ENCODE data around the gene MRPL38.

Gene MRPL38

GRCh38 chr17:75937652-75938051 is 33.0 kb upstream of the MRPL38 start:
- Histone ChIP-seq H3K4me3 (ENCODE audit: low read depth, low read length) (no peak overlapping the region), H3K4ac (ENCODE audit: low read depth, low read length) (no peak overlapping the region), H3K9me3 (ENCODE audit: insufficient read depth, low read depth, low read length) (no peaks in the 10 kb centered on the region), H3K27ac (ENCODE audit: low read depth, low read length) (no peak overlapping the region), H4K91ac (ENCODE audit: low read depth, low read length) (no peak overlapping the region), H3K79me2 (ENCODE audit: control insufficient read depth, insufficient read depth, low read length, poor library complexity) (peaks cover 3% of the 10 kb centered on the region), H3K79me1 (ENCODE audit: low read length) (peaks cover 4% of the 10 kb centered on the region), H2AK5ac (ENCODE audit: low read length) (no peak overlapping the region), H2BK120ac (ENCODE audit: insufficient read depth, low read length, poor library complexity) (no peak overlapping the region), H3K18ac (ENCODE audit: low read length) (no peak overlapping the region), H4K12ac (ENCODE audit: low read depth, low read length) (no peak overlapping the region), H3K9ac (ENCODE audit: low read length) (no peak overlapping the region), H3K27me3 (ENCODE audit: insufficient read depth, low read length) (no peaks in the 10 kb centered on the region), H2BK12ac (ENCODE audit: low read length) (no peak overlapping the region), H2AFZ (ENCODE audit: insufficient read depth, low read length, poor library complexity) (no peak overlapping the region), H3K23ac (ENCODE audit: low read length) (no peak overlapping the region), H2BK5ac (ENCODE audit: low read depth, low read length, poor library complexity) (no peak overlapping the region), H3K14ac (ENCODE audit: low read length) (no peak overlapping the region), H3K36me3 (ENCODE audit: control insufficient read depth in 1 of 2, insufficient read depth in 2 of 2, low read length in 2 of 2) (no peaks in the 10 kb centered on the region), H3K4me1 (ENCODE audit: control insufficient read depth in 1 of 2, insufficient read depth in 2 of 2, low read length in 2 of 2) (peaks cover 0 to 5% of the 10 kb centered on the region in 2 experiments), H3K4me2 (ENCODE audit: low read length) (no peak overlapping the region), H4K8ac (ENCODE audit: low read depth, low read length) (no peak overlapping the region)
- no CpG with 5 or more reads among the region's 13 CpGs for WGBS (ENCODE audit: extremely low coverage, insufficient coverage, insufficient read length)
- DNase-seq, result no peak

GRCh38 chr17:75933808-75934207 is 29.1 kb upstream of the MRPL38 start:
- no peak overlapping the region for H4K91ac ChIP-seq (ENCODE audit: low read depth, low read length)
- no peak overlapping the region for H4K12ac ChIP-seq (ENCODE audit: low read depth, low read length)
- H3K4ac ChIP-seq (ENCODE audit: low read depth, low read length), result no peak overlapping the region
- H3K4me2 ChIP-seq (ENCODE audit: low read length), result no peak overlapping the region
- WGBS (ENCODE audit: extremely low coverage, insufficient coverage, insufficient read length), result no CpG with 5 or more reads among the region's 4 CpGs
- DNase-seq, result peak in 1 of 2 donors; percentile 20
- H2BK120ac ChIP-seq (ENCODE audit: insufficient read depth, low read length, poor library complexity), result no peak overlapping the region
- H3K36me3 ChIP-seq (ENCODE audit: control insufficient read depth in 1 of 2, insufficient read depth in 2 of 2, low read length in 2 of 2), result no peaks in the 10 kb centered on the region
- peaks cover 0 to 5% of the 10 kb centered on the region in 2 experiments for H3K4me1 ChIP-seq (ENCODE audit: control insufficient read depth in 1 of 2, insufficient read depth in 2 of 2, low read length in 2 of 2)
- no peaks in the 10 kb centered on the region for H3K9me3 ChIP-seq (ENCODE audit: insufficient read depth, low read depth, low read length)
- no peak overlapping the region for H2BK5ac ChIP-seq (ENCODE audit: low read depth, low read length, poor library complexity)
- H3K79me1 ChIP-seq (ENCODE audit: low read length), result no peaks in the 10 kb centered on the region
- no peak overlapping the region for H4K8ac ChIP-seq (ENCODE audit: low read depth, low read length)
- H3K18ac ChIP-seq (ENCODE audit: low read length), result no peak overlapping the region
- no peak overlapping the region for H2AK5ac ChIP-seq (ENCODE audit: low read length)
- H3K14ac ChIP-seq (ENCODE audit: low read length), result no peak overlapping the region
- no peak overlapping the region for H3K23ac ChIP-seq (ENCODE audit: low read length)
- no peak overlapping the region for H3K27ac ChIP-seq (ENCODE audit: low read depth, low read length)
- H2AFZ ChIP-seq (ENCODE audit: insufficient read depth, low read length, poor library complexity), result no peak overlapping the region
- no peak overlapping the region for H3K4me3 ChIP-seq (ENCODE audit: low read depth, low read length)
- H2BK12ac ChIP-seq (ENCODE audit: low read length), result no peak overlapping the region
- no peaks in the 10 kb centered on the region for H3K27me3 ChIP-seq (ENCODE audit: insufficient read depth, low read length)
- H3K9ac ChIP-seq (ENCODE audit: low read length), result no peak overlapping the region
- H3K79me2 ChIP-seq (ENCODE audit: control insufficient read depth, insufficient read depth, low read length, poor library complexity), result no peaks in the 10 kb centered on the region

- DNase-seq, result peak in 1 of 2 donors; percentile 78
- Histone ChIP-seq H2AFZ (ENCODE audit: insufficient read depth, low read length, poor library complexity) (no peak overlapping the region), H3K4me3 (ENCODE audit: low read depth, low read length) (no peak overlapping the region), H3K79me1 (ENCODE audit: low read length) (no peaks in the 10 kb centered on the region), H2BK120ac (ENCODE audit: insufficient read depth, low read length, poor library complexity) (no peak overlapping the region), H3K23ac (ENCODE audit: low read length) (no peak overlapping the region), H3K27me3 (ENCODE audit: insufficient read depth, low read length) (no peaks in the 10 kb centered on the region), H3K9me3 (ENCODE audit: insufficient read depth, low read depth, low read length) (no peaks in the 10 kb centered on the region), H3K36me3 (ENCODE audit: control insufficient read depth in 1 of 2, insufficient read depth in 2 of 2, low read length in 2 of 2) (no peaks in the 10 kb centered on the region), H4K12ac (ENCODE audit: low read depth, low read length) (no peak overlapping the region), H2BK5ac (ENCODE audit: low read depth, low read length, poor library complexity) (no peak overlapping the region), H3K4me2 (ENCODE audit: low read length) (no peak overlapping the region), H3K14ac (ENCODE audit: low read length) (no peak overlapping the region), H3K4ac (ENCODE audit: low read depth, low read length) (no peak overlapping the region), H4K8ac (ENCODE audit: low read depth, low read length) (no peak overlapping the region), H3K9ac (ENCODE audit: low read length) (no peak overlapping the region), H3K4me1 (ENCODE audit: control insufficient read depth in 1 of 2, insufficient read depth in 2 of 2, low read length in 2 of 2) (peaks cover 0 to 5% of the 10 kb centered on the region in 2 experiments), H2AK5ac (ENCODE audit: low read length) (no peak overlapping the region), H3K79me2 (ENCODE audit: control insufficient read depth, insufficient read depth, low read length, poor library complexity) (no peaks in the 10 kb centered on the region), H3K27ac (ENCODE audit: low read depth, low read length) (no peak overlapping the region), H2BK12ac (ENCODE audit: low read length) (no peak overlapping the region), H3K18ac (ENCODE audit: low read length) (no peak overlapping the region), H4K91ac (ENCODE audit: low read depth, low read length) (no peak overlapping the region)
- no CpG with 5 or more reads among the region's 5 CpGs for WGBS (ENCODE audit: extremely low coverage, insufficient coverage, insufficient read length)
Observed at GRCh38 chr17:75932852-75933251, 28.2 kb upstream of the MRPL38 start.

- H3K4me1 ChIP-seq (ENCODE audit: control insufficient read depth in 1 of 2, insufficient read depth in 2 of 2, low read length in 2 of 2), result peaks cover 0 to 5% of the 10 kb centered on the region in 2 experiments
- H3K23ac ChIP-seq (ENCODE audit: low read length), result no peak overlapping the region
- no peak overlapping the region for H3K27ac ChIP-seq (ENCODE audit: low read depth, low read length)
- no peak overlapping the region for H2AFZ ChIP-seq (ENCODE audit: insufficient read depth, low read length, poor library complexity)
- no peak overlapping the region for H3K4ac ChIP-seq (ENCODE audit: low read depth, low read length)
- no CpG with 5 or more reads among the region's 4 CpGs for WGBS (ENCODE audit: extremely low coverage, insufficient coverage, insufficient read length)
- DNase-seq, result no peak
- H3K4me2 ChIP-seq (ENCODE audit: low read length), result no peak overlapping the region
- no peaks in the 10 kb centered on the region for H3K27me3 ChIP-seq (ENCODE audit: insufficient read depth, low read length)
- H3K79me1 ChIP-seq (ENCODE audit: low read length), result no peaks in the 10 kb centered on the region
- H3K79me2 ChIP-seq (ENCODE audit: control insufficient read depth, insufficient read depth, low read length, poor library complexity), result no peaks in the 10 kb centered on the region
- H3K36me3 ChIP-seq (ENCODE audit: control insufficient read depth in 1 of 2, insufficient read depth in 2 of 2, low read length in 2 of 2), result peaks cover 0 to under 1% of the 10 kb centered on the region in 2 experiments
- no peak overlapping the region for H4K12ac ChIP-seq (ENCODE audit: low read depth, low read length)
- no peak overlapping the region for H2BK5ac ChIP-seq (ENCODE audit: low read depth, low read length, poor library complexity)
- no peak overlapping the region for H2AK5ac ChIP-seq (ENCODE audit: low read length)
- peak overlapping the region; percentile 43 for H4K91ac ChIP-seq (ENCODE audit: low read depth, low read length)
- H2BK12ac ChIP-seq (ENCODE audit: low read length), result no peak overlapping the region
- no peak overlapping the region for H3K4me3 ChIP-seq (ENCODE audit: low read depth, low read length)
- H3K9ac ChIP-seq (ENCODE audit: low read length), result no peak overlapping the region
- H3K18ac ChIP-seq (ENCODE audit: low read length), result no peak overlapping the region
- no peak overlapping the region for H2BK120ac ChIP-seq (ENCODE audit: insufficient read depth, low read length, poor library complexity)
- no peak overlapping the region for H3K14ac ChIP-seq (ENCODE audit: low read length)
- H3K9me3 ChIP-seq (ENCODE audit: insufficient read depth, low read depth, low read length), result no peaks in the 10 kb centered on the region
- no peak overlapping the region for H4K8ac ChIP-seq (ENCODE audit: low read depth, low read length)
Observed at GRCh38 chr17:75931062-75931461, 26.4 kb upstream of the MRPL38 start.

Data from trophoblast cell (in vitro differentiated cells and primary cell).